ENCODE measurements around the gene HAGH. TPM values are rescaled to one million over a fixed set of nuclear protein-coding genes. Genes with fewer than 3 reads are reported as not detected.

Gene HAGH
- polyA plus RNA-seq, 1 donor from 2014 or later = 163 TPM

GRCh38 chr16:1789643-1790045, 37.0 kb downstream of the HAGH start:
- Histone ChIP-seq H3K79me2 (replicated peaks; ENCODE audit: insufficient read depth, low read length) (peaks cover 6% of the 10 kb centered on the region), H3K4me3 (ENCODE audit: low read length) (no peak overlapping the region), H3K27ac (ENCODE audit: low read length) (no peak overlapping the region), H2AFZ (ENCODE audit: low read depth, low read length) (no peak overlapping the region), H3K9me2 (ENCODE audit: insufficient read depth, low read length) (no peaks in the 10 kb centered on the region), H3K4me2 (ENCODE audit: low read length) (no peak overlapping the region), H4K20me1 (ENCODE audit: insufficient read depth) (no peaks in the 10 kb centered on the region), H3K9ac (ENCODE audit: low read length) (no peak overlapping the region), H3K36me3 (ENCODE audit: insufficient read depth, low read length) (no peaks in the 10 kb centered on the region), H3K9me3 (ENCODE audit: low read length) (no peaks in the 10 kb centered on the region), H3K27me3 (ENCODE audit: insufficient read depth, low read depth, low read length) (no peaks in the 10 kb centered on the region), H3F3A (ENCODE audit: insufficient read depth, low read length, poor library complexity, severe bottlenecking) (no peaks in the 10 kb centered on the region)
- TF ChIP-seq SMC3 (conservative IDR thresholded peaks at IDR 0.05; ENCODE audit: poor library complexity) = no peak
- no peak for TF ChIP-seq EP300 (conservative IDR thresholded peaks at IDR 0.05; ENCODE audit: poor library complexity, severe bottlenecking)
- TF ChIP-seq MXI1 (conservative IDR thresholded peaks at IDR 0.05; ENCODE audit: poor library complexity, severe bottlenecking) = no peak
- no peak for TF ChIP-seq TAF1 (IDR thresholded peaks at IDR 0.05; ENCODE audit: low read depth)
- TF ChIP-seq RAD21 (conservative IDR thresholded peaks at IDR 0.05) = no peak
- TF ChIP-seq POLR2AphosphoS5 (IDR thresholded peaks at IDR 0.05) = no peak
- TF ChIP-seq REST (IDR thresholded peaks at IDR 0.05; ENCODE audit: borderline replicate concordance) = no peak
- TF ChIP-seq EZH2 (IDR thresholded peaks at IDR 0.05; ENCODE audit: borderline replicate concordance, insufficient read depth, low read length, poor library complexity, severe bottlenecking) = no peak

GRCh38 chr16:1788708-1789100, 37.9 kb downstream of the HAGH start:
- Histone ChIP-seq H3K9me2 (ENCODE audit: insufficient read depth, low read length) (no peaks in the 10 kb centered on the region), H3K9me3 (ENCODE audit: low read length) (no peaks in the 10 kb centered on the region), H3K36me3 (ENCODE audit: insufficient read depth, low read length) (no peaks in the 10 kb centered on the region), H3K4me2 (ENCODE audit: low read length) (no peak overlapping the region), H2AFZ (ENCODE audit: low read depth, low read length) (no peak overlapping the region), H3K27me3 (ENCODE audit: insufficient read depth, low read depth, low read length) (no peaks in the 10 kb centered on the region), H3F3A (ENCODE audit: insufficient read depth, low read length, poor library complexity, severe bottlenecking) (no peaks in the 10 kb centered on the region), H4K20me1 (ENCODE audit: insufficient read depth) (no peaks in the 10 kb centered on the region), H3K27ac (ENCODE audit: low read length) (no peak overlapping the region), H3K4me3 (ENCODE audit: low read length) (no peak overlapping the region), H3K9ac (ENCODE audit: low read length) (no peak overlapping the region), H3K79me2 (replicated peaks; ENCODE audit: insufficient read depth, low read length) (peaks cover 14% of the 10 kb centered on the region)
- TF ChIP-seq REST (IDR thresholded peaks at IDR 0.05; ENCODE audit: borderline replicate concordance) (no peak), EZH2 (IDR thresholded peaks at IDR 0.05; ENCODE audit: borderline replicate concordance, insufficient read depth, low read length, poor library complexity, severe bottlenecking) (no peak), TAF1 (IDR thresholded peaks at IDR 0.05; ENCODE audit: low read depth) (no peak), MXI1 (conservative IDR thresholded peaks at IDR 0.05; ENCODE audit: poor library complexity, severe bottlenecking) (no peak), SMC3 (conservative IDR thresholded peaks at IDR 0.05; ENCODE audit: poor library complexity) (no peak), POLR2AphosphoS5 (IDR thresholded peaks at IDR 0.05) (no peak), EP300 (conservative IDR thresholded peaks at IDR 0.05; ENCODE audit: poor library complexity, severe bottlenecking) (no peak), RAD21 (conservative IDR thresholded peaks at IDR 0.05) (no peak)
- TF ChIP-seq, protein P1, sequence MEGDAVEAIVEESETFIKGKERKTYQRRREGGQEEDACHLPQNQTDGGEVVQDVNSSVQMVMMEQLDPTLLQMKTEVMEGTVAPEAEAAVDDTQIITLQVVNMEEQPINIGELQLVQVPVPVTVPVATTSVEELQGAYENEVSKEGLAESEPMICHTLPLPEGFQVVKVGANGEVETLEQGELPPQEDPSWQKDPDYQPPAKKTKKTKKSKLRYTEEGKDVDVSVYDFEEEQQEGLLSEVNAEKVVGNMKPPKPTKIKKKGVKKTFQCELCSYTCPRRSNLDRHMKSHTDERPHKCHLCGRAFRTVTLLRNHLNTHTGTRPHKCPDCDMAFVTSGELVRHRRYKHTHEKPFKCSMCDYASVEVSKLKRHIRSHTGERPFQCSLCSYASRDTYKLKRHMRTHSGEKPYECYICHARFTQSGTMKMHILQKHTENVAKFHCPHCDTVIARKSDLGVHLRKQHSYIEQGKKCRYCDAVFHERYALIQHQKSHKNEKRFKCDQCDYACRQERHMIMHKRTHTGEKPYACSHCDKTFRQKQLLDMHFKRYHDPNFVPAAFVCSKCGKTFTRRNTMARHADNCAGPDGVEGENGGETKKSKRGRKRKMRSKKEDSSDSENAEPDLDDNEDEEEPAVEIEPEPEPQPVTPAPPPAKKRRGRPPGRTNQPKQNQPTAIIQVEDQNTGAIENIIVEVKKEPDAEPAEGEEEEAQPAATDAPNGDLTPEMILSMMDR (IDR thresholded peaks at IDR 0.05; ENCODE audit: poor library complexity, severe bottlenecking) = no peak

All from neural cell (in vitro differentiated cells).